ENCODE measurements around the gene CTNNAL1.
"Not testable (repeated sequence)": the region's sequence is repeated elsewhere in the genome, so short reads cannot be mapped to it uniquely, and the experiment has no call there.

CTNNAL1 gene

DNA sequence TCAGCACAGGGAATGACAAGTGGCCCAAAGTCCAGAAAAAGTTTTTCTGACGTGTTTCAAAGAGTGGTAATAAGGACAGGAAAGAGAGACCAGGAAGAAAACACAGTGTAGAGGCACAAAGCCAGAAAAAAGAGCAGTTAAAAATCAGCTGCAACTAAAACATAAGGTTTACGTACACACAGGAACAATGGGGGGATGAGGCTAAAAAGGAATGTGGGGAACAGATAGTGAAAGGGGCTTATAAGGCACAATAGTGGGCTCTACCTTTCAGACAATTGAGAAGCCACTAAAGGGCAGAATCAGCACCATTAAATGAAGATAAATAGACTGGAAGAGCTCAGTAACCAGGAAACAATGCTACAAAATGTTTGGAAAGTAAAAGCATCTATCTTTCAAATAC is 84.9 kb downstream of the CTNNAL1 start:
- no peak for DNase-seq (ENCODE audit: low spot score)

DNA sequence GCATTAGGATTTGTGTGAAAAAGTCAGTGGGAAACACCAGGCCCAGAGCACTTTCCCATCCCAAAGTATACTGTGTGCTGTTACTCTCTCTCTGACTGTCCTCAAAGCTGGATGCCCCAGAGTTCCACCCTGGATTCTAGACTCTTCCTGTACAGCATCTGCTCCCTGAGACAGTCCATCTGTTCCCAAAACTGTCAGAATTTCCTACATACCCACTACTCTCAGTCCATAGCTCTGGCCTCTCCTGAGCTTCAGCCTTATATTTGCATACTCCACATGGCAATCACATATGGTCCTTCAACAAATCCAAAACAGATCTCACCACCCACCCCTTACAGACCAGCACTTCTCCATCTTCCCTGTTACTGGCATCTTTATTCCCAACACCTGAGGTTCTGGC is 88.8 kb downstream of the CTNNAL1 start:
- DNase-seq (ENCODE audit: low spot score), result no peak

DNA sequence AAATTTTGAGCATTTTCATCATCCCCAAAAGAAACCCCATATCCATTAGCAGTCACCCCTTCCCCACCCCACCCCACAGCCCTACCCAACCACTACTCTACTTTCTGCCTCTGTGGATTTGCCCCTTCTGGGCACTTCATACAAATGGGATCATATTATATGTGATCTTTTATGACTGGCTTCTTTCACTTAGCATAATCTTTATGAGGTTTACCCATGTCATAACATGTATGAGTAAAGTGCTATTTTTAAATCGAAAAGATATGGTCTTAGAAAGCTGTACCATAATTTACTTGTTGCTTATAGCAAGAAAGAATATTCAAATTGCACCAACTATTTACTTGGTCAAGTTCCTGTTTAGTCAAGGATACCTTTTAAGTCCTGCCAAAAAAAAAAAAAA is 92.1 kb downstream of the CTNNAL1 start:
- no peak for DNase-seq (ENCODE audit: low spot score)

DNA sequence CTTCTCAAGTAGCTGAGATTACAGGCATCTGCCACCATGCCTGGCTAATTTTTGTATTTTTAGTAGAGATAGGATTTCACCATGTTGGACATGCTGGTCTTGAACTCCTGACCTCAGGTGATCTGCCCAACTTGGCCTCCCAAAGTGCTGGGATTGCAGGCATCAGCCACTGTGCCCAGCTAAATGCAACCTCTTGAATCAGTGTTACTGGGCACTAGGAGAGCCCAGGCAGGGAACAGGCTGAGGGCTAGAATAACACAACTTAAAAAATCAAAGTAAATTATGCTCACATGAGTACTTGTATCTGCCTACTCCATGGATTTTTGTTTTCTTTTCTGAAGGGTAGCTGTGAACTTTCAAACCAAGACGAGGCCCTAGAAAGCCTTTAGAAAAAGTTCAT is 92.9 kb downstream of the CTNNAL1 start:
- DNase-seq (ENCODE audit: low spot score), result not testable (repeated sequence)

DNA sequence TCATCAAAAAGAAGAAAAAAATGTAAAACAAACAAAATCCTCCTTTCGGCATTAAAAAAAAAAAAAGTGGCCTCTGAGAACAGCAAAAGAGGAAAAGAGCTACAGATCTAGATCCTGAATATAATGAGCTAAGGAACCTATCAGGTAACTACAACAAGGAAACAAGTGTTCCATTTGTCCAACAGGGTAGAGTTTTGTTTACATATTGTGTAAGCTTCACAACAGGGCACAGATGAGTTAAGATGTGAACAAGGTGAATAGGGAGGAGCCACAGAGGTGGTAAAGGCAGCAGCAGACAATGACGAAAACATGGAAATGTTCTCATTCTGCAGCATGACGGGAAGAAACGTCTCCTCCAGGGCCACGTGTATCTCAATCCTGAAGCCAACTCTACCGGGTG is 93.8 kb downstream of the CTNNAL1 start:
- DNase-seq (ENCODE audit: low spot score), result no peak

DNA sequence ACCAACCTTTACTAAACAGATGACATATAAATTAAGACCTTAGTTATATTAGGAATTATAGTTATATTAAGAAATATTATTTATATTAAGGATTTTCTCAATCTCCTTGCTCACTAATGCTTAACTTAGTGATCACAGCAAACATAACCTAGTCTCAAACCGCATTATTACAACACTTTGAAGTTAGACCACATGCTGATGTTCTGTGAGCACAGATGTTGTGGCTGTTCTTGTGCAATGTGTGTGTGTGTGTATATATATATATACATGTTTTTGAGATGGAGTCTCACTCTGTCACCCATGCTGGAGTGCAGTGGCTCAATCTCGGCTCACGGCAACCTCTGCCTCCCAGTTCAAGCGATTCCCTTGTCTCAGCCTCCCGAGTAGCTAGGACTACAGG is 99.9 kb downstream of the CTNNAL1 start:
- DNase-seq (ENCODE audit: low spot score), result no peak

DNA sequence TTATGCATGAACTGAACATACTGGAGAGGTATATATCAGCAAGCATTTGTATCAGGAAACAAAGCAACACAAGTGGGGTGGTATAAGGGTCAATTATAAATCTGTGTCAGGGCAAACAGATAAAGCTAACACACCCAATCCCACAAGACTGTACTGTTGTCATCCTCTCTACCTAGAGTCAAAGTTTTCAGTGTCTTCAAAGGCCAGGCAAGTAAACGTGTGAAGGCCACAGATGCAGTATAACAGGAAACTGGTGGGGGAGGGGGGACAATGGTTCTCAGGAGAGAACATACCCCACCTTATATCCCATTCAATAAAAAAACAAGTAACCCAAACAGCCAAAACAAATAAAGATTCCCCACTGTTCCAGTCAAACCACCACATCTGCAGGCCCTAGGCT is 101.5 kb downstream of the CTNNAL1 start:
- DNase-seq (ENCODE audit: low spot score), result no peak

DNA sequence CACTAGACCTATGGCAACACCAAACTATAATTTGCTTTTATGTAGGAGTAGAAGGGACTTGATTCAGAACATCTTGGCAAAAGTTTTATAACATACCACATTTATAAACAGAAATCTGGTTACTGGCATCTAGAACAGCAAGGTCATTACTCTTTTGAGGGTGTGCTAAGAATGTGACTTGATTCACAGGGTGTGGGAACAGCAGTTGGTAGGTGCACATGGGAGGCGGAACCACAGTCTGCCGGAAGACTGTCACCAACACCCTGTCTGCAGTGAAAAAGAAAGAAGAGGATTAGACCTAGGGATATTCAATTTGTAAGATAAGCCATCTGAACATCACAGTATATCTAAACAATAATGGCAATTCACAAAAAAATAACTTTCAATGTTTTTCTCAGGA is 102.4 kb downstream of the CTNNAL1 start:
- no peak for DNase-seq (ENCODE audit: low spot score)

DNA sequence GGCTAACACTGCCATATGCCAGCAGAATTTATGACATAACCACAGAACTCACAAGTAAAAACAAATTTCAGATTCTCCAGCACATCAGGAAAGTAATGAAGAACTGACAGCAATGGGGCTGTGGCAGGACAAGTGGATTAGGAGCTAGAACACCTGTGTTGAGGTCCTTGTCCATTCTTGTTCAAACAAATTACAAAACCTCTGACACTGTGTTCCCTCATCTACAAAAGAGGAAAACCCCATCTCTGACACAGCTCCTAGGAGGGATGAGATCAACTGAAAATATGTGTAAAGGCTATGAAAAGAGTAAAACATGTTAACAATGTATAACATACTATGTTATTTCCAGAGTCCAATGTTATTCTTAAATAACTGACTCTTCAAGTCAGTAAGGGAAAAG is 102.9 kb downstream of the CTNNAL1 start:
- DNase-seq (ENCODE audit: low spot score), result no peak

DNA sequence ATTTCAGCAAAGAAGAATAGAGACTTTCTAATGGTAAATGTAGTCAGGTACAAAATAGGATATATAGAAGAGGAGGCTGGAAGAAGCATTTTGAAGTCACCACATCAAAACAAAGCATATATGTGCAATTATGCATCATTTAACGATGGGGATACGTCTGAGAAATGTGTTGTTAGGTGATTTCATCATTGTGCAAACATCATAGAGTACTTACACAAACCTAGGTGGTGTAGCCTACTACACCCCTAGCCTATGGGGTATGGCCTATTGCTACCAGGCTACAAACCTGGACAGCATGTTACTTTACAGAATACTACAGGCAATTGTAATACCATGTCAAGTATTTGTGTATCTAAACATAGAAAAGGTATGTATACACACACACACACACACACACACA is 107.8 kb downstream of the CTNNAL1 start:
- no peak for DNase-seq (ENCODE audit: low spot score)

DNA sequence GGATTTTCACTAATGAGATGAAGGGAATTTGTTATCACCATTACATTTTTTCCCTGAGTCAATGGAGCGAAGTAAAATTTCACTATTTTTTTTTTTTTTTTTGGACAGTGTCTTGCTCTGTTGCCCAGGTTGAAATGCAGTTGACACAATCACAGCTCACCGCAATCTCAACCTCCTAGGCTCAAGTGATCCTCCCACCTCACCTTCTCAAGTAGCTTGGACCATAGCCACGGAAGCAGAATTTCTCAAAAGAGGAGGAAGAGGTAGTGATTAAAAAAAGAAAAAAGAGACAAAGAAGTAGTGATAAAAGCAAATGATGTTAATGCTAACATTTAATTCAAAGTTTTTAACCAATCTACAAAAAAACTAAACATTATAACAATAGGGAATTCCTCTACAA is 109.1 kb downstream of the CTNNAL1 start:
- no peak for DNase-seq (ENCODE audit: low spot score)

DNA sequence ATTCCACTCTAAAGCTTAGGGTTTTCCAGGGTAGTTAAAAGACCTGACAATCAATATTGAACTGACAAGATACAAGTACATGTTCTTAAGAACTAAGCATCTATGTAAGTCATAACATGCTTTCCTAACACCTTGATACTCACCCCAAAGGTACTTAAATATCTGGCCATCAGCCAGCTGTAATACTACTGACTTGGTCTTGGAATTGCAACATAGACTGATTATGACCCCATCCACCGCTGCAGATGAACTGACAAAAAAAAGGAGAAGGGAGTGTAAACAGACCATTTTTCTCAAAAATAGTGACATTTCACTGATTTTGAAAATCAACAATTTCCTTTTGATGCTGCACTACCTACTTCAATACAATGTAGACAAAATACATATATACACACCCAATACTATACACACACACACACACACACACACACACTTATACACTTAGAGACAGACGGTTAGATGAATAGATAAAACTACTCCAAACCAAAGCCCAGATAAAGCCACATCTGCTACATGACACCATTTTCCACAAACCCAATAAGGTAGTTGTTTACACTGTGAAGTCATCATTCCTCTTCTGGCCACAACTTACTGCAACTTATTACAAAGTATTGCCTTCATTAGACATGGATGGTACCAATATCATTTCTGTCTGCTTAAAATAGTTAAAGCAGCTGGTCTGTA is 109.7 kb downstream of the CTNNAL1 start:
- DNase-seq (ENCODE audit: low spot score), result no peak

DNA sequence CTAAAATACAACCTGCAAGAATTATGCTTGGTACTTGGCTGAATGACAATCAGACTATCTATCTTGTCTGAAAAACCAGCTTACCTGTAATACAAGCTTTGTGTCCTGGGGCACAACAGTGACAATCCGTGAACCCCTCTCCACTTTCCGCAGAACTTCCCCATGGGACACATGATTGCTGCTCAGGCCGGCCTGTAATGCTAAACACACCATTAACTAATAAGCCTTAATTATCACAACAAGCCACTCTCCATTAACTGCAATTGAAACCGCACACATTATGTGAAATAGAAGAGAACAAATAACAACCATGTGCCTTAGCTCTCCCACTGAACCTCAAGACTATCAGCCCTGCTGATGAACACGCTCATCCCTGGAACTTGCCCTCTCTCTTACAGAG is 113.1 kb downstream of the CTNNAL1 start:
- no peak for DNase-seq (ENCODE audit: low spot score)

DNA sequence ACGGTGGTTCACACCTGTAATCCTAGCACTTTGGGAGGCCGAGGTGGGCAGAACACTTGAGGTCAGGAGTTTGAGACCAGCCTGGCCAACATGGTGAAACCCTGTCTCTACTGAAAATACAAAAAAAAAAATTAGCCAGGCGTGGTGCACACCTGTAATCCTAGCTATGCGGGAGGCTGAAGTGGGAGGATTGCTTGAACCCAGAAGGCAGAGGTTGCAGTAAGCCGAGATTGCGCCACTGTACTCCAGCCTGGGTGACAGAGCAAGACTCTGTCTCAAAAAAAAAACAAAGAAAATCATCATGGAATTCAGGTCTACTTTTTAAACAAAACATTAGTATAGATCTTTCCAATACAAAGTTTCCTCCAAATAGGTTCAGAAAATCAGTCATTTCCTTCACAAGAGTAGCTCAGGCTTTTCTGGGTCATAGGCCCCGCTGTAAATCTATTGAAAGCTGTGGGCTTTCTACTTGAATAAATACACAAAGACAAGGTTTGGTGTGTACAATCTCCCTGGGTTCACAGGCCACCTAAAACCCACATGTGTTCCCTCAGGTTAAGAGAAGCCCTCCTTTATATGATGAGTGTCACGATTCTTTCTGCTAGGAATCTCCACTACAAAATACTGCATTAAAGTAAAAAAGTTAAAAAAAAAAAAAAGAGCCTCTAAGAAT is 114.1 kb downstream of the CTNNAL1 start:
- not testable (repeated sequence) for DNase-seq (ENCODE audit: low spot score)

DNA sequence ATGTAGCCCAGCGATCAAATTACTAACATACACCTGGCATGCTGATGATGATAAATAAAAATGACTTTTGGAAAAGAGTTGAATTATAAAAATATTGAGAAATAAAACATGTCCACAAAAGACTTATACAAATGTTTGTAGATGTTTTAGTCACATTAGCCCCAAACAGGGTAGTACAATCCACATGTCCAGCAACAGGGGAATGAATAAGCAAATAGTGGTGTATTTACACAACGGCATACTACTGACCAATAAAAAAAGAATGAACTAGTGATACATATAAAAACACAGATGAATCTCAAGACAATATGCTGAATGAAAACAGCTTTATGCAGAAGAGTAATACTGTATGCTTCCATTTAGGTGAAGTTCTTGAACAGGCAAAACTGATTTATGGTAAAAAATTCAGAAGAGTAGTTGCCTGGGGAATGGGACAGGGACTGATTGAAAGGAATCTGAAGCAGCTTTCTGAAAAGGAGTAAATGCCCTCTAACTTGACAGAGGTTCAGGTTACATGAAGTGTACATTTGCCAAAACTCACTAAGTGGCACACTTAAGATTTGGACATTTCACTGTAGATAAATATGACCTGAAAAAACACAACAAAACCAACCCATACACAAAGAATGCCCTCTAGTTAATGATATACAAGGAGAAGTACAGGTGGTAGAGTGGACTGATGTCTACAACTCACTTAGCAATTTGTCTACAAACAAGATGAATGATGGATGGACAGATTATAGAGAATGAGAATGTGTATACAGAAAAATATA is 115.8 kb downstream of the CTNNAL1 start:
- DNase-seq (ENCODE audit: low spot score), result no peak

DNA sequence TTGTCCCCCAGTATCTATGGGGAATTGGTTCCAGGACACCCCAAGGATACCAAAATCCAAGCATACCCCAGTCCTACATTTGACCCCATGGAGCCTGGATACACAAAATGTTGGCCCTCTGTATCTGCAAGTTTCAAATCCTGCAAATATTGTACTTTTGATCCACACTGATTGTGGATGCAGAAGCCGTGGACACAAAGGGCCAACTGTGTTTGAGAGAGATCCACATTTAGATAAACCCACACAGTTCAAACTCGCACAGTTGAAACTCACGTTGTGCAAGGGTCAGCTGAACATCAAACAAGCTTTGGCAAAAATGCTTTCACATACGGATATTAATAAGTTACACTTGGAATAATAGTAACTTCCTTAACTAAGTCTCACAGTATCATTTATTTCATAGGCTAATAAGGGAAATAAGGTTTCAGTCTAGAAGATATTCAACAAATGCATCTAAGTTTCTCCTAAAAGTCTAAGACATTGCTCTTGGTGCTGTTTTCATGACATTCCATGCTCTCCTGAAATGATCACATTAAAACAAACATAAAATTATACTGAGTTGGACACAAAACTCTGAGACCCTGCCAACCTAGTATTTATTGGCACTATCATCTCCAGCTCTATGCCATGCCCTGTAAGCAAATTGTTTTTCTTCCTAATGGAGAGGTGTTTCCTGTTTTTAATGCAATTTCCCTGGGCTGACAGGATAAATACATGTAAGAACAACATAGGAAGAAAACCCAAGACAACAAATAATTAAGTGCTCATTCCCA is 118.9 kb downstream of the CTNNAL1 start:
- no peak for DNase-seq (ENCODE audit: low spot score)

Data from AG08396 (cell line).